Right lobe of liver (tissue), 4 donors: ENCODE data around the gene SVOPL.

ENCODE experiments used
- POLR2A ChIP-seq: fragments of 450-650 bp; IDR thresholded peaks from one replicate; pipeline ENCODE4 v1.6.1; 2017; ENCODE audit warnings: antibody characterized with exemption, mild to moderate bottlenecking
- TF ChIP-seq, protein P1 (sequence below), 4 donors: fragments of 200-600 bp in 3 of 4; fragments of 450-650 bp in 1 of 4; IDR thresholded peaks; one replicate each; pipeline versions ENCODE4 v1.5.1 to v1.8.0; 2016 to 2022; ENCODE audit warnings: antibody characterized with exemption in 4 of 4, mild to moderate bottlenecking in 2 of 4
- donor health status: DM: no; HTN: no; CAD: no.
- donor health status: DM: no; HTN: no; CAD: no.
- donor health status: DM: no; HTN: yes; CAD: no.

GRCh38 chr7:138565071-138565450 is 136.1 kb downstream of the SVOPL start:
- no peak for TF ChIP-seq POLR2A
- TF ChIP-seq, protein P1, sequence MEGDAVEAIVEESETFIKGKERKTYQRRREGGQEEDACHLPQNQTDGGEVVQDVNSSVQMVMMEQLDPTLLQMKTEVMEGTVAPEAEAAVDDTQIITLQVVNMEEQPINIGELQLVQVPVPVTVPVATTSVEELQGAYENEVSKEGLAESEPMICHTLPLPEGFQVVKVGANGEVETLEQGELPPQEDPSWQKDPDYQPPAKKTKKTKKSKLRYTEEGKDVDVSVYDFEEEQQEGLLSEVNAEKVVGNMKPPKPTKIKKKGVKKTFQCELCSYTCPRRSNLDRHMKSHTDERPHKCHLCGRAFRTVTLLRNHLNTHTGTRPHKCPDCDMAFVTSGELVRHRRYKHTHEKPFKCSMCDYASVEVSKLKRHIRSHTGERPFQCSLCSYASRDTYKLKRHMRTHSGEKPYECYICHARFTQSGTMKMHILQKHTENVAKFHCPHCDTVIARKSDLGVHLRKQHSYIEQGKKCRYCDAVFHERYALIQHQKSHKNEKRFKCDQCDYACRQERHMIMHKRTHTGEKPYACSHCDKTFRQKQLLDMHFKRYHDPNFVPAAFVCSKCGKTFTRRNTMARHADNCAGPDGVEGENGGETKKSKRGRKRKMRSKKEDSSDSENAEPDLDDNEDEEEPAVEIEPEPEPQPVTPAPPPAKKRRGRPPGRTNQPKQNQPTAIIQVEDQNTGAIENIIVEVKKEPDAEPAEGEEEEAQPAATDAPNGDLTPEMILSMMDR (IDR thresholded peaks at IDR 0.05): no peak
